Measurements from ENCODE around the gene EOGT.

The EOGT gene

GRCh38 chr3:69013253-69014021 lies at the start of gene EOGT:
TSS of gene EOGT (minus strand) at chr3:69013684. CDS start at chr3:69009846, 3,838 bp downstream.
- peak; percentile 88 to 91 for DNase-seq

GRCh38 chr3:69059688-69060087 lies 46.2 kb upstream of the EOGT start:
- DNase-seq = no peak

GRCh38 chr3:69058947-69059224 lies 45.4 kb upstream of the EOGT start:
- DNase-seq = no peak

- DNase-seq = no peak
Measured at GRCh38 chr3:69058180-69058946, 44.9 kb upstream of the EOGT start.

- DNase-seq = no peak
Measured at GRCh38 chr3:69052472-69052898, 39.0 kb upstream of the EOGT start.

GRCh38 chr3:69051756-69052471 lies 38.4 kb upstream of the EOGT start, which contains the start of gene TMF1:
TSS of gene TMF1 (minus strand) at chr3:69052333. CDS start at chr3:69052086, 247 bp downstream.
- DNase-seq = peak; percentile 98

DNA sequence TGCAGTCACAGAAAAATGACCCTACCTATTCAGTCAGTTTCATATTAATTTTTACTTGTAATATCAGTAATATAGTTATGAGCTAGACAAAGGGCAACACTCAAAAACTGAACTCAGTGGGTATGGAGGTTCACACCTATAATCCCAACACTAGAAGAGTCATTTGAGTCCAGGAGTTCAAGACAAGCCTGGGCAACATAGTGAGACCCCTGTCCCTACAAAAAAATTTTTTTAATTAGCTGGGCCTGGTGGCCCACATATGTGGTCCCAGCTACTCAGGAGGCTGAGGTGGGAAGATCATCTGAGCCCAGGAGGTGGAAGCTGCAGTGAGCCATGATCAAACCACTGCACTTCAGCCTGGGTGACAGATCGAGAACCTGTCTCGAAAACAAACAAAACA lies 35.5 kb upstream of the EOGT start:
- no peak for DNase-seq

GRCh38 chr3:69044608-69045007 lies 31.1 kb upstream of the EOGT start:
- DNase-seq = no peak

DNA sequence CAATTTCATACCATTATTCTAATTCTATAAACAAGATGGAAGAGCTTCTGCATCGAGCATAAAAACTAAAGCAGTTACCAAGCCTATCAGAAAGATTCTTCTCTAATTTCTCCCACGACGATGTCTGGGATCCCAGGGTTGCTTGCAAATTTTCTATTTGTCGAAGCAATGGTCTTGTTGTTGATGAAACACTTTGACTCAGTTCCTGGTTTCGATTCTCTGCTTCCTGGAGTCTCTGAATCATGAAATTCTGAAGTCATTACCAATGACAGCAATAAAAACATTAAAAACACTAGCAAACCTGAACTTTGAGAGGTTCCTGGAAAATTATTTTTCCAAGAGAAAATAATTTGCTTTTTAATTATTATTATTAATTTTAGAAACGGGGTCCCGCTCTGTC lies 20.0 kb upstream of the EOGT start:
- DNase-seq = no peak

- no peak for DNase-seq
Measured at GRCh38 chr3:69032737-69033136, 19.3 kb upstream of the EOGT start.

DNA sequence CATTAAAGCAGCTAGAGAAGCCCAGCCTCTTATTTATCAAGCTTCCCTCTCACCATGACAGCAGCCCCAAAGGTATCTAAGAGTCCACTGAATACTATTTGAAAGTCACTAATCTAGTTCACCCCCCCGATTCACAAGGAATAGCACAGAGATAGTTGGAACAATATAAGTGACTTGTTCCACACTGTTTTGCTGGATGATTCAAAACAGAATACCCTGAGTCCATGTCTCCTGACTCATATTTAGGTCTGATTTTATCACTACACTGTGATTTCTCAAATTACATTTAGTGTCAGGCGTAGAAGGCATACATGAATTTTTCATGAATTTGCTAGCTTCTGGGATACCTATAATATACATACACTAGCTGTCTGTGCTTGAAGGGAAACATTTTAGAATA lies 18.7 kb upstream of the EOGT start:
- no peak for DNase-seq

DNA sequence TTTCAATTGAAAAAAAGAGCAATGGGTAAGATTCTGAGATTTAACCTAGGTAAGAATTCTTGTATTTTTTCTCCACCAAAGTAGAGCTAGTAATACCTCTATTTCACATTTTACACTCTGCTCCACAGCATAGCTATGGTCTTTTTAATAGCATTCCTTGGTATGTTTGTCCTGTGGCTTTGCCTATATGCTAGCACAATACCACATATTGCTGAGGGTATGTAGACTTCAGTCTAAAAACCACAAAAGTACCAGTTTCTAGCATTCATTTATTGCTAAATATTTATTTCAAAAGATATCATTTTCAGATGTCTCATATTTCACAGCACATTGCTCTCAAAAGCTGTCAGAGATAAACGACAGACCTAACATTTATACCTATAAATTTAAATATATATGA lies 18.2 kb upstream of the EOGT start:
- DNase-seq = no peak

DNA sequence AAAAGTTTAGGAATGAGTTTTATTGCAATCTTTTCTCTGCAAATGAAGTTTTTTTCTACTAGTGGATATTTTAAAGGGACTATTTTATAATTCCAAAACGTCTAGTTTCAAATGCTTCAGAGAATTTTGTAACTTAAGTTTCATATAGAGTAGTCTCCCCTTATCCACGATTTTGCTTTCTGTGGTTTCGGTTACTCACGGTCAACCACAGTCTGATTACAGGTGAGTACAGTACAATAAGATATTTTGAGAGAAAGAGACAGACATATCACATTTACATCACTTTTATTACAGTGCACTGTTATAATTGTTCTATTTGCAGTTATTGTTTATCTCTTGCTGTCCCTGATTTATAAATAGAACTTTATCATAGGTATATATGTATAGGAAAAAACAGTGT lies 7.4 kb upstream of the EOGT start:
- DNase-seq = no peak

- no peak for DNase-seq
Measured at GRCh38 chr3:69020424-69020823, 6.9 kb upstream of the EOGT start.

DNA sequence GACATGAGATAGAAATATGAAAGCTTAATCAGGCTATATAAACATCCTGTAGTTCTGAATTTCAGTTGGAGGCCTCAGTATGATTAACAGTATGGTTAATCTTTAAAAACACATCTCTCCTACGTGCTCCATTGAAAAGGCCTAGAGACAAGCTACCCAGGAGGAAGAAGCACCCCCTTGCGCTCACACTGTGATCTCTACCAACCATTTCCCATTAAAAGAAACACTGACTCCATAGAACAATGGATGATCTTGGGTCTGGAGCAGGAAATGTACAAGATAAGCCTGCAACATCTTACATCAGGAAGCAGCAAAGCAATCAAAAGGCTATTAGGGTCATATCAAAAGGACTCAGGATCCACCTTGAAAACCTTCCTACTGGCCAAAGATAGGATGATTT lies 3.4 kb upstream of the EOGT start:
- DNase-seq = no peak

GRCh38 chr3:69016102-69016501 lies 2.6 kb upstream of the EOGT start:
- no peak for DNase-seq

GRCh38 chr3:69014022-69014580 lies 617 bp upstream of the EOGT start:
- no peak for DNase-seq

GRCh38 chr3:69012800-69013252 lies 658 bp downstream of the EOGT start:
- peak; percentile 32 to 34 for DNase-seq

- no peak for DNase-seq
Measured at GRCh38 chr3:69012100-69012799, 1.2 kb downstream of the EOGT start.

DNA sequence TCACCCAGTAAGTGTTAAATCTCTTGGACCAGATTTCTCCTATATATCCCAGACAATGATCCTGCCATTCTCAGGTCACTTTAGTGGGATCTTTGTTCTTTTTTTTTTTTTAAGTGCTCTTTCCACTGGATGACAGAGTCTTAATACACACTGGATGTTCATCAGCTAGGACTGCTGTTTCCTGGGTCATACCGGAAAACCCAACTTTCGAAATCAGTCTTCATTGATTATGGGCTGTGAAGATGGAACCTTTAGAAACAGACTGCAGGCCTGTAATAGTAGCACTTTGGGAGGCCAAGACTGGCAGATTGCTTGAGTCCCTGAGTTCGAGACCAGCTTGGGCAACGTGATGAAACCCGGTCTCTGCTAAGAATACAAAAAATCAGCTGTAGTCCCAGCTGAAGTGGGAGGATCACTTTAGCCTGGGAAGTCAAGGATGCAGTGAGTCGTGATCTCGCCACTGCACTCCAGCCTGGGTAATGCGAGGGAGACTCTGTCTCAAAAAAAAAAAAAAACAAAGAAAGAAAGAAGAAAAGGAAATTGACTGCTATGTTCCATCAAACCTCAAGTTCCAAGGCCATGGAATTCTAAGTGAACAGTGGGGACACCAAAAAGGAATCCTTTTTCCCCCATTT lies 2.3 kb downstream of the EOGT start:
- DNase-seq = no peak

- DNase-seq = no peak
Measured at GRCh38 chr3:69009559-69010410, 3.7 kb downstream of the EOGT start.
